K562 (cell line): ENCODE data around the gene CNFN. TPM values are rescaled to one million over a fixed set of nuclear protein-coding genes. Genes with fewer than 3 reads are reported as not detected.

ENCODE experiments used
- ATAC-seq: fragments of 200-7000 bp; cut with Tn5 transposase; 3 replicates; pipeline ENCODE4 v1.9.1; 2020; ENCODE audit warnings: moderate library complexity
- BruUV-seq: library from RNA; stranded (reverse); fragments of 400-500 nt; replicated peaks from 2 replicates; lab custom pipeline; 2021; lab: Mats Ljungman, UMichigan
- CTCF ChIA-PET: fragments of 300-600 bp; formaldehyde crosslinking; extraction: SDS; loops from one replicate; lab custom pipeline; 2021; ENCODE audit warnings: low intra/inter-chr PET ratio; lab: Yijun Ruan, JAX
- POLR2A ChIA-PET: fragments of 300-600, 350-650 bp; sonication (Branson Sonifier 250); formaldehyde crosslinking; extraction: SDS; loops from one replicate; lab custom pipeline; 2021; ENCODE audit warnings: antibody characterized with exemption, inconsistent platforms; lab: Yijun Ruan, JAX
- DNase-seq, 4 experiments: peaks; one replicate each; pipeline versions ENCODE4 v3.0.0 to v3.0.0-alpha.2; 2011 to 2018; ENCODE audit warnings: low spot score in 3 of 4, mixed read lengths in 3 of 4; ENCODE audit errors: extremely low read depth in 1 of 4
- FAIRE-seq: peaks from 2 replicates; lab custom pipeline; 2011; peaks lifted over from hg19 to GRCh38; lab: Jason Lieb, UNC
- H2AFZ ChIP-seq: 2 replicates; pipeline ENCODE4 v1.6.0; 2011; ENCODE audit warnings: low read depth, low read length, control low read depth, inconsistent platforms
- H3K27ac ChIP-seq: fragments of 200-600 bp; 3 replicates; pipeline ENCODE4 v1.8.0; 2011; ENCODE audit warnings: low read depth, mild to moderate bottlenecking, control low read depth, inconsistent platforms, low read length, moderate library complexity, mixed read lengths; ENCODE audit errors: extremely low read depth
- H3K27me3 ChIP-seq, 2 experiments: fragments of 300-600 bp in 1 of 2; 2 replicates in 1 of 2; 3 replicates in 1 of 2; pipeline versions ENCODE4 v1.6.0 to v1.8.0; 2011; ENCODE audit warnings: inconsistent platforms in 2 of 2, low read length in 2 of 2, mild to moderate bottlenecking in 1 of 2, mixed read lengths in 1 of 2, moderate library complexity in 1 of 2; ENCODE audit not compliant: control insufficient read depth in 2 of 2, insufficient read depth in 2 of 2
- H3K36me3 ChIP-seq: fragments of 300-600 bp; 3 replicates; pipeline ENCODE4 v1.8.0; 2011; ENCODE audit warnings: mild to moderate bottlenecking, low read length, inconsistent platforms; ENCODE audit not compliant: control insufficient read depth, insufficient read depth
- H3K4me1 ChIP-seq, 2 experiments: fragments of 200-600 bp in 1 of 2; replicated peaks in 1 of 2; 2 replicates in 1 of 2; 3 replicates in 1 of 2; pipeline versions ENCODE4 v1.5.1 to v1.8.0; 2011; ENCODE audit warnings: inconsistent platforms in 2 of 2, low read length in 2 of 2, mild to moderate bottlenecking in 1 of 2, mixed read lengths in 1 of 2, moderate library complexity in 1 of 2; ENCODE audit not compliant: control insufficient read depth in 2 of 2, insufficient read depth in 2 of 2
- H3K4me2 ChIP-seq: 2 replicates; pipeline ENCODE4 v1.6.1; 2011; ENCODE audit warnings: low read length, control low read depth, inconsistent platforms, mixed read lengths; ENCODE audit not compliant: insufficient read depth
- H3K4me3 ChIP-seq: fragments of 200-600 bp; sonication (generic), shearing (Covaris generic); 2 replicates; pipeline ENCODE4 v1.5.1; 2016; ENCODE audit warnings: control low read depth, inconsistent platforms
- H3K79me2 ChIP-seq: fragments of 200-600 bp; 3 replicates; pipeline ENCODE4 v1.8.0; 2011; ENCODE audit warnings: low read length, inconsistent platforms; ENCODE audit not compliant: control insufficient read depth, insufficient read depth
- H3K9ac ChIP-seq, 2 experiments: 2 replicates each; pipeline versions ENCODE4 v1.6.0 to v1.6.1; 2011; ENCODE audit warnings: low read depth in 2 of 2, low read length in 2 of 2, control low read depth in 1 of 2, inconsistent platforms in 1 of 2, mild to moderate bottlenecking in 1 of 2, mixed read lengths in 1 of 2; ENCODE audit not compliant: insufficient read depth in 1 of 2
- H3K9me1 ChIP-seq: one replicate; pipeline ENCODE4 v1.6.0; 2011; ENCODE audit warnings: inconsistent platforms, mild to moderate bottlenecking, low read length, moderate library complexity; ENCODE audit not compliant: control insufficient read depth, insufficient read depth
- H3K9me3 ChIP-seq: replicated peaks from 2 replicates; pipeline ENCODE4 v1.5.1; 2011; ENCODE audit warnings: low read depth, low read length, inconsistent platforms; ENCODE audit not compliant: control insufficient read depth, insufficient read depth
- H4K20me1 ChIP-seq: replicated peaks from 2 replicates; pipeline ENCODE4 v1.6.1; 2011; ENCODE audit warnings: low read length, inconsistent platforms, mixed read lengths; ENCODE audit not compliant: control insufficient read depth, insufficient read depth
- SAFB ChIP-seq: fragments of 200-400 bp; formaldehyde crosslinking; IDR thresholded peaks from 2 replicates; pipeline ENCODE4 v1.6.1; 2017; ENCODE audit warnings: low read depth, low read length, borderline replicate concordance
- ZBTB33 ChIP-seq: sonication (generic); formaldehyde crosslinking; IDR thresholded peaks from 2 replicates; pipeline ENCODE4 v1.8.1; 2023; ENCODE audit warnings: mild to moderate bottlenecking, missing genetic modification reagents
- ZNF699 ChIP-seq: fragments of 250-450 bp; sonication (Bioruptor Pico); IDR thresholded peaks from 2 replicates; pipeline ENCODE4 v1.8.0; 2021; ENCODE audit warnings: mild to moderate bottlenecking, moderate library complexity; ENCODE audit not compliant: insufficient replicate concordance
- WGBS: fragments of 100-300 bp; shearing (Covaris generic); methylation state at CpG from one replicate; pipeline ENCODE4 v1.1.6; 2016; ENCODE audit warnings: low coverage, mixed read lengths; ENCODE audit not compliant: insufficient coverage; ENCODE audit errors: missing lambda C conversion rate; 5-methylcytosine and 5-hydroxymethylcytosine counted together
- in situ Hi-C: fragments of 300-500 bp; cut with MboI; formaldehyde crosslinking; loops from 4 replicates; pipeline ENCODE4 v1.15.0; 2018; ENCODE audit warnings: inconsistent platforms, mixed read lengths
- intact Hi-C: fragments of 100-400 bp; cut with micrococcal nuclease; formaldehyde crosslinking; loops from 2 replicates; pipeline ENCODE4 v1.14.2; 2022
- polyA plus RNA-seq, 8 experiments: library from polyadenylated mRNA; depleted of rRNA in 4 of 8; stranded (reverse) in 5 of 8; unstranded in 3 of 8; fragments of >200 nt; fragmentation: Nextera tagmentation in 2 of 8; fragmentation: Illumina TruSeq in 1 of 8; extraction: Ambion mirVana in 2 of 8; extraction: Trizol in 1 of 8; gene quantifications; 2 replicates each; pipeline versions ENCODE4 v1.2.1 to v1.2.3, GENCODE V29; 2011 to 2014; ENCODE audit warnings: inconsistent platforms in 1 of 8, missing spikeins in 1 of 8
- total RNA-seq, 7 experiments: library from RNA; depleted of rRNA in 6 of 7; stranded (reverse); fragments of >200 nt in 6 of 7; fragmentation: Illumina TruSeq in 2 of 7; extraction: Trizol in 2 of 7; gene quantifications; 2 replicates each; pipeline versions ENCODE4 v1.2.1 to v1.2.3, GENCODE V29; 2011 to 2021; ENCODE audit warnings: low replicate concordance in 1 of 7

CNFN gene
- total and polyA plus RNA-seq, 9 of the 15 experiments (the other 6 are each of a cell fraction or from before 2014, with no cell fraction given) = 0.18 to 0.52 (median 0.27) TPM; not detected in 5

- ChIA-PET POLR2A (no interaction called here), CTCF (no interaction called here)
- no peaks in the 10 kb centered on the region for H3K9me1 ChIP-seq
- no peaks in the 10 kb centered on the region for H3K27me3 ChIP-seq
- H3K4me2 ChIP-seq = no peak overlapping the region
- BruUV-seq = no TSS peak
- H3K36me3 ChIP-seq = no peaks in the 10 kb centered on the region
- H4K20me1 ChIP-seq = no peaks in the 10 kb centered on the region
- no peak overlapping the region for H3K27ac ChIP-seq
- H3K4me3 ChIP-seq = no peak overlapping the region
- peaks cover 0 to 38% of the 10 kb centered on the region in 2 experiments; a peak in 3 of 5 replicates for H3K4me1 ChIP-seq
- H3K9me3 ChIP-seq = no peaks in the 10 kb centered on the region
- DNase-seq (no peak), FAIRE-seq (no peak), ATAC-seq (no peak)
- intact Hi-C loops (no loop called here), in situ Hi-C loops (no loop called here)
- H3K79me2 ChIP-seq = no peaks in the 10 kb centered on the region
- peak; percentile 60; the same call in 1 of the 2 replicates for TF ChIP-seq ZBTB33 (CRISPR knock-in tag)
- TF ChIP-seq SAFB = 0 out of 2 replicates have a peak, but pooled peaks have one; percentile 8
- TF ChIP-seq ZNF699 (CRISPR knock-in tag) = no peak
- no peak overlapping the region for H2AFZ ChIP-seq
- peak overlapping the region in 1 of 2 experiments; percentile 6; a peak in 1 of 4 replicates for H3K9ac ChIP-seq
- WGBS = 61% methylated on average over 20 of the region's 27 CpGs
These were observed 20.5 kb downstream of the CNFN start for GRCh38 chr19:42369433-42370067.
